ENCODE data around the gene SP5.
"Not testable (repeated sequence)": the region's sequence is repeated elsewhere in the genome, so short reads cannot be mapped to it uniquely, and the experiment has no call there.

SP5 gene

DNA sequence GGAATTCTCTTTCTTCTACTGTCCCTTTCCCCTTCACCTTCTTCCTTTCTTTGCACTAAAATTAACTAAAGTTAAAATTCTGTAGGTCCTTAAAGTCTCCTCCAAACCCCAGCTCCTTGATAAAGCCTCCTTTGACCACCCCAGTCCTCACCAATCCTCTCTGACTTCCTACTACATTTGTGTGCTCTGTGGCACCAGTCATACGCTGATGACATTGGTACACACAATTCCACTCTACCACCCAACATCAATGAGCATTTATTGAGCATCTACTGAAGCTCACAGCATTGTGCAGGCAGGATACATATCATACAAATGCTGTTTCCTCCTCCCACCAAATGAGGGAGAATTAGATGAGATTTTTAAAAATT is 4.5 kb upstream of the SP5 start:
- in situ Hi-C loops (cut with MboI; ENCODE audit: low sequenced_read_pairs), result no loop called here

DNA sequence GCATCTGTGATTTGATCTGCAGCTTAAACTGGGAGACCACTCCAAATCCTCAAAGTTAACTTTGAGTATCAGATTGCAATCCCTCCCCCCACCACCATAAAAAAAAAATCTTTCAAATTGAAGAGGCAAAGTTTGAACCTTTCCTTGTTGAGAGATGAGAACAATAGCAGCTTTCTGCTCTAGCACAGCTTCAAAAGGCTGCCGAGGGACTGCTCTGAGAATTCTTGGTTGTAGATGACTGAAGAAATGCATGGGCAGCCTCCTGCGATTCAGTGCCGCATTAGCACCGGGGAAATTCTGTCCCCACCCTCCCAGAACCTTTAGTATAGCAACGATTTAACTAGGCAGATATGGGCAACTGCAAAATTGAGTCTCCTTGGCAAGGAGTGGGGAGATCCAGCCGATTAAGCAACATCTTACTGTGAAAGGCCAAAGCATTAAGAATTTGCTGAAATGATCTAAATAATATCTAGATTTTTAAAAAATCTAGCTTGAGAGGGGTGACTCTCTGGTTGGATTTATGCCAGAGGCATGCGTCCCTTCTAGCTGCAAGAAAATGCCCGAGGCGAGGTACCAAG is 3.9 kb upstream of the SP5 start:
- in situ Hi-C loops (cut with MboI; ENCODE audit: low sequenced_read_pairs), result no loop called here

DNA sequence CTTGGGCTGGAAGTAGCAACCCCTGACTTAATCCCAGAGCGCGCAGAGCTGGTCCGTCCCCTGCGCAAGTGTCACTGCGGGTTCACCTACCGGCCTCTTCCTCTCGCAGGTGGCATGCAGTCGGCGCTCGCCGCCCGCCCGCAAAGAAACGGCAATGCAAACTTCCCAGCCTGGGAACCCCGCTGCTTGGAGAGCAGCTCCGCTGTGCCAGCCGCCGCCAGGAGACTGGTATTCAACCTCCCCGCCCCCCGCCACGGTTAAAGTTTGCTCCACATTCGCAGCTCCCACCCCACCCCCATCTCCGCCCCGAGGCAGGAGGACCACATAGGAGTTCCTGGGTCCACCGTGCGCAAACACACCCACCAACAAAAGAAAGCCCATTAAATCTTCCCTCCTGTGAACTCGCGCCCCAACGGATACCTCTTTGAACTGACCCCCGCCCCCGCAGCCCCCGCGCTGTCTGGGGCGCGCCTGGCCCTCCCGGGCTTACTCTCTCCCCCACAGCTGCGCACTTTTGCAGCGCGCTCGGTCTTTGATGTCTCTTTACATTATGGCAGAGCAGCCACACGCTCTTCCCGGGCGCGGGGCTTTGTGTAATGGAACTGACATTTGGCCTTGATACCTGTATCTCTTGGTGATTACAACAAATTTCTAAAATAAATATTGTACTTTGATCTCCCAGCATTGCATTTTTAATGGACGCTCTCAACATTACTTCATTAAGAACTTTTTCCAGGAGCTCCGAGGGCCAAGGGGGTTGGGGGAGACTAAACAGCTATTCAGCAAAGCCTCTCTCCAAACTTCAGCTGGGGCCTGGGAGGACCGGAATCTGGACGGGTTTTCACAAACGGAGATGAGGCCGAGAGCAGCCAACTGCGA is 3.1 kb upstream of the SP5 start:
- in situ Hi-C loops (cut with MboI; ENCODE audit: low sequenced_read_pairs), result no loop called here

DNA sequence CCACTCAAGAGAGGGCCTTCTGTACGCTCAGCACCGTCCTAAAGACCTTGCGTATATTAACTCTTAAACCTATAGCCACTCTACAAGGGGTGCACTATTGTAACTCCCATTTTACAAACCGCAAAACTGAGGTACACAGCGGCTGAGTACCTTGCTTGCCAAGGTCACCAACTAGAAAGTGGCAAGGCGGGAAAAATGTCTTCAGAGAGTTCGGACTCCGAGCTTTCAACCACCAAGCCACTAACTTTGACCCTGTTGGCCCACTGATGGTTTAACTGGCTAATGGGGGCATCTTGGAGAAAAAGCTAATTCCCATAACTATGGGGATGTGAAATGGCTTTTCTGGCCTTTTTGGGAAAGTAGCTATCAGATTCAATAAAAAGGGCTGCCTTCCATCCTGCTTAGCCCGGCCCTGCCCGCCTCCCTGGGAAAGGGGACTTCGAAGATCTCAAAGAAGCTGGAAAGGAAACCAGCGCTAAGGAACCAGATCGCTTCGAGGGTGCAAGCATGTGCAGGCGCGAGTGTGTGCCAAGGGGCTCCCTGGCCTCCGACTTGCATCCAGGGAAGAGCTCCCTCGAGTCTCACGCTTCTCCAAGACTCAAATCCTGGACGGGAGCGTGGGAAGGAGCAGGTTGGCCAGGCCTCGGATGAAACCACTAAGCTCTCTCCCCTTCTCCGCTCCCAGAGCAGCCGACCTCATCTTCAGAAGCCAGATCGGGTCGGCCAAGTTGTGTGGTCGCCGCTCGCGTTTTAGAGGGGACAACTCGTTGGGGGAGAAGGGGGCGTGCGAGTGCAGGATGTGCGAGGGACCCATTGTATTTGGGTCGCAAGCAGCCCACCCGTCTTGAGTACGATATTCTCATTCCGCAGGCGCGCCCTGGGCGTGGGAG is 2.2 kb upstream of the SP5 start:
- in situ Hi-C loops (cut with MboI; ENCODE audit: low sequenced_read_pairs), result no loop called here

DNA sequence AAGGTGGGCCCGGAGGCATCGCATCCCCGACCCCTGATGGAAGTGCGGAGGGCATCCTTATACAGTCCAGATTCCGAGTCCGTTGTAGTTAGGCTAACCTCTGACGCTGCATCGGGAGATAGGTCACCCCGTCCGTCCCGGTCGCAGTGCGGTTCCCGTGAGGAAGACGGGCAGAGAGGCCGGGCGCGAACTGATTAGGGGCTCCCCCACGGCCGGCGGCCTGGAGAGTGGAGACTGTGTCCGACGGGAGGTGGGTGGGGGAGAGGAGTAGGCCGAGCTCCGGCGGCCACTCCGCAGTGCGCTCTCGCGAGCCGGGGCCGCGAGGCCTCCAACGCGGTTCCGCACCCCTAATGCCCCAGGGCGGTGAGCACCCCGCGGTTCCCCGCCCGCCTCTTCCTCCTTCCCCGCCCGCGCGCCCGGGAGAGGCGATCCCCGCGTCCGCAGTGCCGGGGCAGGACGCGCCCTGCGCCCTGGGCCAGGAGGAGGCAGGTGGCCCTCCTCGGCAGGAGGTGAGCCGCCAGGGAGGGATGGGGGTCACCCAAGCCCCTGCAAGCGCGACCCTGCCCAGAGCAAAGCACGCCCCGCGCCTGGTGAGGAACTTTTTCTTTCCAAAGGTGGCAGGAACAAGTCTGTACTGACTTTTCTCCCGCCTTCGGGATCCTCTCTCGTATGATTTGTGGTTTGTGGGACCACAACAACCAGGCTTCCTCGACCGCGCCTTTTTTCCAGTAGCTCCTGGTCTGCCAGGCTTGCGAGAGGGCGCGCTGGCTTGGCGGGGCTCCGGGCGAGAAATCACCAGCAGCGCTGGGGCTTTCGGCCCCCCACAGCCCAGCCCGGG is 1.4 kb upstream of the SP5 start:
- in situ Hi-C loops (cut with MboI; ENCODE audit: low sequenced_read_pairs), result no loop called here

DNA sequence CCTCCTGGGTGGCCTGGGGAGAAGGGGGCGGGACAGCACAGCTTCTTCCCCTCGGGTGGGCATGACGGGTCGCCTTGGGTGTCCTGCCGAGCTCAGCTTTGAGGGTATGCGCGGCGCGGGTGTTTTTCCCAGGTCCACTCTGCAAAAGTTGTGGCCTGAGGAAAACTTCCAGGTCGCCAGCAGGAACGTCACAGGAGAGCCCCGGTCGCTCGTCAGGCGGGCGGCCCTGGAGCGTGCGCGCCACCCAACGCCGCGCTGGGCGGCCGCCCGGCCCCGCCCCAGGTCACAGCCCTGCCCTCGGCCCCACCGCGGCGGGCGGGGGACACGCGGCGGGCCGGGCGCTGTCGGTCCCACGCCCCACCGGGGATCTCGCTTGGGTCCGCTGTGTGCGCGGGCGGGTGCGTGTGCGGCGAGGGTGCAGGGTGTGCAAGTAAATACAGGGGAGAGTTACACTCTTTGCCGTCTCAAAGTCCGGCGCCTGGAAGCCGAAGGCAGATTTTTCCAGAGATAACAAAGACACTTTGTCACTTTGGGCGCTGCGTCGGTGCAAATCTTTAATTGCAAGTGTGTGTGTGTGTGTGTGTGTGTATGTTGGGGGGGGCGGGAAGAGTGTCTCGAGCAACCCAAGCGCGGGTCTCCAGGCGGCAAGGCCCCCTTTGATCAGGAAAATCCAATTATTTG is 616 bp upstream of the SP5 start:
- in situ Hi-C loops (cut with MboI; ENCODE audit: low sequenced_read_pairs), result no loop called here

DNA sequence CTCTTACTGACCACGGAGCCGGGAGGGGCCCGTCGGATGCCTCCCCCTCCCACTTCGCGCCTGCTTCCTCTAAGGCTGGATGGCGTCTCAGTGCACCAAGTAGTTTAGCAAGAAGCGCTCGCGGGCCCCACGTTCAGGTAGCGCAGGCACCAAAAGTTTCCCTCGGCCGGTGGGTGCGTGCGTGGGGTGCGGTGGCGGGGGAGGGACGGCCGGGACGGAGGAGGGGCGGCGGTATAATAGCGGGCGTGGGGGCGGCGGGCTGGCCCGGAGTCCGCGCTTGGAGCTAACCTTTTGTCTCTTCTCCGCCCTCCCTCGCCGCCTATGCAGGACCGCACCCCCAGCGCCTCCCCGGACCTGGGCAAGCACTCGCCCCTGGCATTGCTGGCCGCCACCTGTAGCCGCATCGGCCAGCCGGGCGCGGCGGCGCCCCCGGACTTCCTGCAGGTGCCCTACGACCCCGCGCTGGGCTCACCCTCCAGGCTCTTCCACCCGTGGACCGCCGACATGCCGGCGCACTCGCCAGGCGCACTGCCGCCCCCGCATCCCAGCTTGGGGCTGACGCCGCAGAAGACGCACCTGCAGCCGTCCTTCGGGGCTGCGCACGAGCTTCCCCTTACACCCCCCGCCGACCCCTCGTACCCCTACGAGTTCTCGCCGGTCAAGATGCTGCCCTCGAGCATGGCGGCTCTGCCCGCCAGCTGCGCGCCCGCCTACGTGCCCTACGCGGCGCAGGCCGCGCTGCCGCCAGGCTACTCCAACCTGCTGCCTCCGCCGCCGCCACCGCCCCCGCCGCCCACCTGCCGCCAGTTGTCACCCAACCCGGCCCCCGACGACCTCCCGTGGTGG is 1.0 kb downstream of the SP5 start:
- in situ Hi-C loops (cut with MboI; ENCODE audit: low sequenced_read_pairs), result no loop called here

DNA sequence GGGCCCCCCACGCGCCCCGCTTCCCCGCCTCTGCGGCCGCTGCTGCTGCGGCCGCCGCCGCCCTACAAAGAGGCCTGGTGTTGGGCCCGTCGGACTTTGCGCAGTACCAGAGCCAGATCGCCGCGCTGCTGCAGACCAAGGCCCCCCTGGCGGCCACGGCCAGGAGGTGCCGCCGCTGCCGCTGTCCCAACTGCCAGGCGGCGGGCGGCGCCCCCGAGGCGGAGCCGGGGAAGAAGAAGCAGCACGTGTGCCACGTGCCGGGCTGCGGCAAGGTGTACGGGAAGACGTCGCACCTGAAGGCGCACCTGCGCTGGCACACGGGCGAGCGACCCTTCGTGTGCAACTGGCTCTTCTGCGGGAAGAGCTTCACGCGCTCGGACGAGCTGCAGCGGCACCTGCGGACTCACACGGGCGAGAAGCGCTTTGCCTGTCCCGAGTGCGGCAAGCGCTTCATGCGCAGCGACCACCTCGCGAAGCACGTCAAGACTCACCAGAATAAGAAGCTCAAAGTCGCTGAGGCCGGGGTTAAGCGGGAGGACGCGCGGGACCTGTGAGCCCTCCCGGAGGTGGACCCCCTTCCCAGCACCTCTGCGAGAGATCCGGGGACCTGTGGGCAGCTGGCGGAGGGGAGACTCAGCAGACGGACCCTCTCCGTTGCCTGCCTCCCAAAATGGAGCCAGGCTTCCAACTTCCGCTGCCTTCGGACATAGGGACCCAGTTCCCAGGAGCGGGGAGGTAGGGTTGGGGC is 1.9 kb downstream of the SP5 start:
- in situ Hi-C loops (cut with MboI; ENCODE audit: low sequenced_read_pairs), result no loop called here

DNA sequence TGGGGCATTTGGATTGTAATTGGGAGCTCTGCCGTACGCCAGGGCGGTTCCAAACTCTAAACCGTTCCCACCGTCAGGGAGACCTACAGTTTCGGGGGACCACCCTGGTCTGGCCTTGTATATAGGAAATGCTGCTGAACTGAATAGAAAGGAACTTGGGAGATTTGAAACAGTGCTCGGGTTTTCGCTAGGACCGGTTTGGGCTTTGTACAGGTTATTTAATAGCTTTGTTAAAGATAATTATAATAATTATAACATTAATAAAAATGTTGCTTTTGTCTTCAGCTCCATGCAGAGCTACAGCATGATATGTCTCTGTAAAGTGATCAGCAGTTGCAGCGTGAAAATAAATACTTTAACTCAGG is 2.4 kb downstream of the SP5 start:
- in situ Hi-C loops (cut with MboI; ENCODE audit: low sequenced_read_pairs), result no loop called here

DNA sequence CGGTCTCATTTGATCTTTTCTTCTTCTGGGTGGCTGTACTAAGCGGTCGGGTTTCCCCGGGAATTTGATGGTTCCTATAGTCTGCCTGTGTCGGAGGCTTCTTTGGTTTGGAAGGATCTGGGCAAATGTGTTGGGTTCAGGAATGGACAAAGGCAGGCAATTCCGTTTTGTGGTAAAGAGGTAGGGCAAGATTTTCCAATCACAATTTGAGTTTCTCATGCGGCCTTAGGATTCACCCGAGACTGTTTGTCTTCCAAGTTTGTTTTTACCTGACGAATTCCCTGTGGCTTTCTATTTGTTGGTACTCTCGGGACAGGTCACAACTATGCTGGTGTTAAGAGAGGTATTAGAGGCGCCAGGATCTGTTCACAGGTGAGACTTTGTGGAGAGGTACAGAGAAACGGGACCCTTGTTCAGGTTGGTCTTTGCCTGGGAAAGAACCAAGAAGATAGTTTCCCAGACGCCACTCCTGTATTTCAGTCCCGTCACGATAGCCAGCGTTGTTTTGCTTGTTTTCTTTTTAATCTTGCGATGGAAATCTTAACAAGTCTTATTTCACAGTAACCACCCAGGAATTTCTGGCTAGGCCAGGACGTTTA is 3.0 kb downstream of the SP5 start:
- in situ Hi-C loops (cut with MboI; ENCODE audit: low sequenced_read_pairs), result no loop called here

DNA sequence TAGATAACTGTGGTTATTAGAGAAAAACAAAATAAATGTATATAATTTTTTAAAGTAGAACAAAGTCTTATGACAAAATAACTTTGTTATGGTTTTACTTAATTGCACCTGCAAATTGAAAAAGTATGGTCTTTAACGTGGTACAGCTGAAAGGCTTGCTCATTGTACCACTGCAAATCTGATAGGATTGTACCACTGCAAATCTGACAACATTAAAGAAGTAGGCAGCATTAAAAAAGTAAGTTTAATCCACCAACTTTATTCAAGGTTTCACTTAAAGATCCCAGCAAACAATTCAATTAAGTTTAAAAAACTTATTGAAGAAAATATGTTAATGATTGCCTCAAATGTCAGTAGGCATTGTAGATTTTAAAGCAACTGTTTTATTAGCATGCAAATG is 4.7 kb downstream of the SP5 start:
- in situ Hi-C loops (cut with MboI; ENCODE audit: low sequenced_read_pairs), result no loop called here

DNA sequence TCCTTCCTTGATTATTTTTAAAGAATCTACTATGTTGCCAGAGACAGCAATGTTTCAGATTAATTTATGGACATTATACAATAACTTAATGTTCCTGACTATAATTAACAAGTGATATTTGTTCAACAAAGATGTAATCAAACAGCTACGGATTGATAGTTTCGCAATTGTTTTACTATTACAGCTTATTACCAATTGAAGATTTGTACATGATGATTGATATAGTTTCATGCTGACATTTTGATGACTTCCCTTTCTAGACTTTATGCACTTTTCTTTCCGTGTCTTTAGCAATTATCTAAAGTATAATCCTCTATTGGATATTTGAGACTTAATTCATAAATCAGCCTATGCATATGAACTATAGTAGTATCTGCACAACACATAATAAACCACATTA is 6.5 kb downstream of the SP5 start:
- in situ Hi-C loops (cut with MboI; ENCODE audit: low sequenced_read_pairs), result no loop called here

DNA sequence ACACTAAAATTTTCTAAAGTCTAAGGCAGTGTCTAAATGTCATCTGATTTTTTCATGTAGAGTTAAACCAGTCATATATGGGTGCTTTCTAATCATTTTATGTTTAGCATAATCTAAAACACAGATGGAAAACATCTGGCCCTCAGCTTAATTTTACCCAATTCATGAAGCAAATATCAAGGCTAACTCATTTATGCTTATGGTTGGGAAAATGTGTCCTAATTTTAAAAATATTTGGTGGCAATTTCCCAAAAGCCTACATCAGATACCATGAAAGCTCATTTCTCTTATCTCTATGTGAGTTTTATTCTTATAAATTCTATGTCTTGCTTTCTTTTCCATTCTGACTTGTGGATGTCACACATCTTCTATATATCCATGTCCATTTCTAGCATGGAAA is 7.2 kb downstream of the SP5 start:
- in situ Hi-C loops (cut with MboI; ENCODE audit: low sequenced_read_pairs), result no loop called here

DNA sequence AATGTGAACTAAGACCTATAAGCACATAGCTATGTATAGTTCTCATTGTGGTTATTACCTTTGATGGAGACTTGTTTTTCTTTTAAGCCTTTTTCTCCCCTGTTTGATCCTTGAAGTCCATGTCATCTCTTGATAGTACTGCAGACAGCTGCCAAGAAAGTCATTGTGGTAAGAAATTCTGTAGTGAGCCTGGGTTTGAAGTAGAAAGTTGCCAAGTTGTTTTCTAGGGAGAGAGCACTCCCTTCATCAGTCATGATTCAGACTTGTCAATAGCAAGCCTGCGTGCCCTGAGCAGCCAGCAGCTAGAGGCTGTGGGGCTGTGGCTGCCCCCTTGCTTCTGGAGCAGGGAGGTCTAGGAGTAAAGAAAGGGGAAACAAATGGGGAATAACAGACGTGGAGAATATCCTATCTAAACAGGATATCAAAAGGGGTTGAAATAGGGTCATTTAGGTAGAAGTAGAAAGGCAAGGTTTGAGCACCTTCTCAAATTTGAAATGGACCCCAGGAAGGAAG is 8.4 kb downstream of the SP5 start:
- in situ Hi-C loops (cut with MboI; ENCODE audit: low sequenced_read_pairs), result no loop called here

DNA sequence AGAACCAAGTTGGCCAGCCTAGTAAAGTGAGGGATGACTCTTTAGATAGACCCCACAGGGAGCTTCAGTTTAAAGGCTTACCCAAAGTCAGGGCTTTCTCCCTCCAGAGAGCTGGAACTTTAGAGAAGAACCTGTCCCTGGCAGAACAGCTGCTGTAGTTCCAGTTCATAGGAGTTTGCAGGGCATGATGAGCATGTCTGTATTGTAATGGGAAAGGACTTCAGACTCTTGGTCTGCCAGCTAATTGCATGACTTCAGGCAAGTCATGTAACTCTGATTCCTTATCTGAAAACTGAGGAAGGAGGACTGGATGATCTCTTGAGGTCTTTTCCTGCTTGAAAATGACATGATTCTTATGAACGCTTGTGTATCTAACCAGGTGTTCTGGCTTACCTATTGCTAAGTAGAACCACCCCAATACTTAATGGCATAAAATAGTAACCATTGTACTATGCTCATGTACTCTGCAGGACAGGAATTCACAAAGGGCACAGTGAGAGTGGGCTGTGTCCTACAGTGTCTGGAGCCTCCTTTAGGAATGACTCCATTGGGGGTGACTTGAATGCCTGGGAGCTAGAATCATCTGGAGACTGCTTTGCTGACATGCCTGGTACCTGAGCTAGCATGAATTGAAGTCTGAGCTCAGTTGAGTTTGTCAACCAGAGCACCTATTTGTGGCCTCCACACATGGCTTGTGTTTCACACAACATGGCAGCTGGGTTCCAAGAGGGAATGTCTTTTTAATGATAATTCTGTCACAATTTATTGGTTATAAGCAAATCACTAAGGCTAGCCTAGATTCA is 18.9 kb downstream of the SP5 start:
- in situ Hi-C loops (cut with MboI; ENCODE audit: low sequenced_read_pairs), result no loop called here

DNA sequence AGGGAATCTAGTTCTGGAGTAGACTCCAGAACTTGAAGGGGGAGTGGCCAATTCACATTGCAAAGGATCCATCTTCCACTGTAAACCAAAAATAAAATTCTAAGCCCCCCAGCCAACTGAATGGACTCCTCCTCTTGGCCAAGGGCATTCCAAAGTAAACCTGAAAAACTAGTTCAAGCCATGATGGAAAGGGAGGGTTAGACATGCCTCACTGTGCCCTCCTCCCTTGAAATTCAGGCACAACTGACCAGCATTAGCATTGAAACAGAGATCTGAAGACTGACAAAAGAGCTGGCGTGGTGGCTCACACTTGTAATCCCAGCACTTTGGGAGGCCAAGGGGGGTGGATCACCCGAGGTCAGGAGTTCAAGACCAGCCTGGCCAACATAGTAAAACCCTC is 19.5 kb downstream of the SP5 start:
- in situ Hi-C loops (cut with MboI; ENCODE audit: low sequenced_read_pairs), result not testable (repeated sequence)

DNA sequence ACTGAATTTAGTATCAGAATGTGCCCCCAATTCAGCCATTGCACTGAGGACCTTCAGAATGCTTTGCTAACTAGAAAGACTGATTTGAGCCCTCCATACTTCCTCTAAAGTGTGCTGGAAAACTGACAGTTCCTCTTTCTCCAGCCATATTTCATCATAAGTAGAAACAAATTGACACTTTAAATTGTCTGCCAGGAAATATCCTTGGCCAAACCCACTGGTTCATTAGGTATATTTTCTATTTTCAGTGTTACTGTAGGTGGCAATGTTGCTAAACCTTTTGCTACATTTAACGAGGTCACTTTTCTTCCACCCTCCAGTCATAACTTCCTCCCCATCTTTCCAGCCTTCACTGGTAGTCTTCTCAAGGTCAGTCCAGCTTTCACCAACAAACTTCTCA is 21.5 kb downstream of the SP5 start:
- in situ Hi-C loops (cut with MboI; ENCODE audit: low sequenced_read_pairs), result no loop called here

Data from HL-60/S4 (cell line).